Aorta (tissue), 5 donors: ENCODE results near the gene RAB11A. TPM values are rescaled to one million over a fixed set of nuclear protein-coding genes. Genes with fewer than 3 reads are reported as not detected.

Source experiments
- ATAC-seq: fragments of 200-7000 bp; cut with Tn5 transposase; one replicate; pipeline ENCODE4 v1.9.1; 2022; ENCODE audit warnings: moderate library complexity; ENCODE audit not compliant: low FRiP score
- DNase-seq, 2 donors: peaks; one replicate each; pipeline ENCODE4 v3.0.0-alpha.2; 2020
- H3K27ac ChIP-seq, 2 donors: one replicate each; pipeline ENCODE4 v1.5.1; 2013; ENCODE audit warnings: low read length in 2 of 2, mild to moderate bottlenecking in 2 of 2, moderate library complexity in 2 of 2, control low read depth in 1 of 2, inconsistent platforms in 1 of 2, low read depth in 1 of 2
- H3K27me3 ChIP-seq, 2 donors: one replicate each; pipeline ENCODE4 v1.6.1; 2013; ENCODE audit warnings: control low read depth in 1 of 2, low read length in 1 of 2, mild to moderate bottlenecking in 1 of 2, moderate library complexity in 1 of 2; ENCODE audit not compliant: insufficient read depth in 2 of 2, control insufficient read depth in 1 of 2
- H3K36me3 ChIP-seq, 2 donors: one replicate each; pipeline ENCODE4 v1.6.1; 2013; ENCODE audit warnings: control low read depth in 1 of 2, low read length in 1 of 2, mild to moderate bottlenecking in 1 of 2; ENCODE audit not compliant: insufficient read depth in 2 of 2, control insufficient read depth in 1 of 2
- H3K4me1 ChIP-seq, 2 donors: one replicate each; pipeline ENCODE4 v1.6.1; 2013; ENCODE audit warnings: low read length in 2 of 2, control low read depth in 1 of 2, mild to moderate bottlenecking in 1 of 2, moderate library complexity in 1 of 2; ENCODE audit not compliant: insufficient read depth in 2 of 2, control insufficient read depth in 1 of 2
- H3K4me3 ChIP-seq, 2 donors: one replicate each; pipeline ENCODE4 v1.5.1; 2013; ENCODE audit warnings: low read length in 2 of 2, control low read depth in 1 of 2, mild to moderate bottlenecking in 1 of 2
- H3K9me3 ChIP-seq: one replicate; pipeline ENCODE4 v1.6.1; 2013; ENCODE audit warnings: mild to moderate bottlenecking, low read length; ENCODE audit not compliant: control insufficient read depth
- WGBS, 2 donors: extraction: QIAGEN DNeasy Blood & Tissue Kit; methylation state at CpG; one replicate each; pipeline ENCODE4 v1.1.7; 2013; 5-methylcytosine and 5-hydroxymethylcytosine counted together
- intact Hi-C, 2 donors: fragments of 100-400 bp; cut with DNase I; formaldehyde crosslinking; loops; one replicate each; pipeline versions ENCODE4 v1.14.2 to v1.15.0; 2022
- polyA plus RNA-seq, 2 donors: library from polyadenylated mRNA; stranded (reverse); fragments of 200-250 nt; gene quantifications; one replicate each; pipeline ENCODE4 v1.2.3, GENCODE V29; 2013
- total RNA-seq, 2 donors: library from RNA; stranded (reverse); fragmentation: NEBNext Ultra II Directional; extraction: Animal tissue kit (Norgen Biotek cat#: 25700); gene quantifications; one replicate each; pipeline ENCODE4 v1.2.1, GENCODE V29; 2021
- donor health status: healthy with polysubstance abuse.
- donor health status: Bipolar disorder and iron deficiency.
- donor health status: DM: no; HTN: no; CAD: no.
- donor health status: DM: no; HTN: no; CAD: no.
- donor health status: DM: yes; HTN: yes; CAD: no.

RAB11A gene
- total and polyA plus RNA-seq, 4 donors, result 89.0 to 156 (median 121) TPM

DNA sequence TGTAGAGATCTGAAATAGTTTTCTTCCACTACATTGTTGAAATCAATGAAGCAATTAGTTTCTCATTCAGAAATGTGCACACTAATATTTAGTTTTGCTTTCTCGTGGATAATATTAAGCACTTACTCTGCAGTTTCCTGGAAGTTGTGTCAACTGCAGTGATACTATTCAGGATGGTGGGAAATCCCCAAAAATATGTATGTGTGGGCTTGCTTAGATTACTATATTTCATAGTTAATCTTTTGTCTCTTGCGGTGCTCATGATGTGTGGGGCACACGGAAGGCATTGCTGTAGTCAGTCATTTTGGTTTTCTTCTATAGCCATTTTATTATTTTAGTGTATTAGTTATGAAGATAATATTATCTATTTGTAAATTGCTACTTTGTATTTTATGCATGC, 19.7 kb downstream of the RAB11A start:
- no peak overlapping the region for H3K27ac ChIP-seq
- 76 to 79% methylated on average over 3 of the region's 3 CpGs for WGBS, 2 donors
- H3K4me1 ChIP-seq, result no peaks in the 10 kb centered on the region
- no peak for DNase-seq
- no peaks in the 10 kb centered on the region for H3K9me3 ChIP-seq
- H3K4me3 ChIP-seq, result no peak overlapping the region
- H3K36me3 ChIP-seq, result peaks cover 0 to 2% of the 10 kb centered on the region in 2 donors
- intact Hi-C loops, result no loop called here
- no peaks in the 10 kb centered on the region for H3K27me3 ChIP-seq
- no peak for ATAC-seq

DNA sequence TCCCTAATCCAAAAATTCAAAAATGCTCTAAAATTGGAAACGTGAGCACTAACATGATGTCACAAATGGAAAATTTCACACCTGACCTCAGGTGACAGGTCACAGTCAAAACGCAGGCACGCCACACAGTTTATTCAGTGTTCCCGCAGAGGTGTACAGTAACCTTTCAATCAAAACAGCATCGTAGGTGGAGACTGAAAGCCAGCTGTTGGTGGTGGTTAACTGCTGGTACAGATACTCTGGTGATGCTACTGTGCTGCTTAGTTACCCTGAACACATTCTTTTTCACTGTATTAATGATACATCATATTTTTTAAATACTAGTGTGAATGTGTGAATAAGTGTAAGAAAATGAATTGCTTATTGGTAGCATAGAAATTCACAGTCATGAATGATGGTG, 23.8 kb downstream of the RAB11A start:
- WGBS, 2 donors, result 86 to 87% methylated on average over 5 of the region's 5 CpGs
- Histone ChIP-seq H3K27ac (no peak overlapping the region), H3K9me3 (no peaks in the 10 kb centered on the region), H3K4me1 (no peaks in the 10 kb centered on the region), H3K36me3 (peaks cover 0 to 3% of the 10 kb centered on the region in 2 donors), H3K4me3 (no peak overlapping the region), H3K27me3 (no peaks in the 10 kb centered on the region)
- DNase-seq (no peak), ATAC-seq (no peak)
- intact Hi-C loops, result no loop called here

DNA sequence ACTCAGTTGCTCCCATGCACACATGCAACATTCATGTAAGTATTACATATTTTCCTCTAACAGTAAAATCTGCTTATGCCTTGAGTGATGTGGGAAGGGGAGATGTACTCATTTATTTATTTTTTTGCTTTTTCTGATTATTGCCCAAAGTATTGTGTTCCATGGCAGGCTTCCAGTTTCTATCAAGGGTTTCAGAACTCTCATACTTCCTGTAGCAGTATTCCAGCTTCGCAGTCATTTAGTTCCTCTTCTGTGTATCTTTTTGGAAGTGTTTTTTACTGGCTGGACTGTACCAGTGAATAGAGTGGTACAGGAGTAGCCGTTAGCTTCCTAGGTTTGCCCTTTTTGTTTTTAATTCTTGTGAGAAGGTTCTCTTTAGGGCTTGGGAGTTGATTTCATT, 26.9 kb downstream of the RAB11A start:
- peaks cover 0 to 5% of the 10 kb centered on the region in 2 donors for H3K36me3 ChIP-seq
- intact Hi-C loops, result no loop called here

DNA sequence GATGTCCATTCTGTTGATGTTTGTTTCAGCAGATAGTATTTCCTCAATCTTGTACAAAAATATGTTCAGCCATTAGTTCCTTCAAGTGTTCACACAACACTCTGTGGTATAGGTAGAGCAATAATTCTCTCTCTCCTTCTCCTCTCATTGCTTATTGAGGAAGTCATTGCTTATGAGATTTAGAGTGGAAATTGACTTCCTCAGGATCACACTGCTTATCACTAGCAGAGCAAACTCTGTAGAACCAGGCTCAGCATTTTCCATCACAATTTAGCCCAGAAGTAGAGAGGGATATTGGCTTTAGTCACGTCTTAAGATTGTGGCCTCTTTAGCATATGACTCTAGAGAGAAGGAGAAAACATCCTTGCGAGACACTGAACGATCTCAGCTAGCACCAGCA, 31.2 kb downstream of the RAB11A start:
- intact Hi-C loops, result no loop called here
- Histone ChIP-seq H3K27me3 (no peaks in the 10 kb centered on the region), H3K36me3 (peaks cover 0 to 8% of the 10 kb centered on the region in 2 donors), H3K27ac (no peak overlapping the region), H3K9me3 (no peaks in the 10 kb centered on the region), H3K4me3 (no peak overlapping the region), H3K4me1 (no peaks in the 10 kb centered on the region)
- DNase-seq, result no peak
- WGBS, 2 donors, result 90 to 91% methylated on average over 3 of the region's 3 CpGs
- no peak for ATAC-seq

More for the DNA sequence above, 26.9 kb downstream of the RAB11A start:
- 23% methylated on average over 2 of the region's 2 CpGs for whole genome bisulfite sequencing, 2 donors
- Histone ChIP-seq H3K27ac (no peak overlapping the region), H3K9me3 (no peaks in the 10 kb centered on the region), H3K4me1 (no peaks in the 10 kb centered on the region), H3K27me3 (no peaks in the 10 kb centered on the region), H3K4me3 (no peak overlapping the region)
- ATAC-seq, result no peak
- DNase-seq, result no peak

DNA sequence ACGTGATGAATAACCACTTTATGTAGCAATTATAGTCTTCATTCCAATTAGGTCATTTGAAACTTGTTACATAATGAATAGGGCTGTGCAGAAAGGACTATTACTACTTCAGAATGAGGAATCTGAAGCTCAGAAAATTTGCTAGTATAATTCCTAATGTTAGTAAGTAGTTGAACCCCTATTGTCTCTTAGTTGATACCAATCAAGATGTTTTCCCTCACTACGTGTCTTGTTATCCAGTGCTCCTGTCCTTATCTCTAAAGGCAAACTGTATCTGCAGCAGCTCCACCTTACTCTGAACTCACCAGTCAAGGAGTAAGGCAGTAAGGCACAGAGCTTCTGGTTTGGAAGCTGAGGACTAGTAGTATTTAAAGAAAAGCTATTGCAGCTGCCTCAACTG, 32.0 kb downstream of the RAB11A start:
- H3K27me3 ChIP-seq, result no peaks in the 10 kb centered on the region
- intact Hi-C loops, result no loop called here
- H3K4me1 ChIP-seq, result no peaks in the 10 kb centered on the region
- WGBS, 2 donors, result 71 to 75% methylated on average over 2 of the region's 2 CpGs
- H3K27ac ChIP-seq, result no peak overlapping the region
- H3K4me3 ChIP-seq, result no peak overlapping the region
- ATAC-seq (no peak), DNase-seq (no peak)
- H3K9me3 ChIP-seq, result no peaks in the 10 kb centered on the region
- H3K36me3 ChIP-seq, result peaks cover 0 to 8% of the 10 kb centered on the region in 2 donors

DNA sequence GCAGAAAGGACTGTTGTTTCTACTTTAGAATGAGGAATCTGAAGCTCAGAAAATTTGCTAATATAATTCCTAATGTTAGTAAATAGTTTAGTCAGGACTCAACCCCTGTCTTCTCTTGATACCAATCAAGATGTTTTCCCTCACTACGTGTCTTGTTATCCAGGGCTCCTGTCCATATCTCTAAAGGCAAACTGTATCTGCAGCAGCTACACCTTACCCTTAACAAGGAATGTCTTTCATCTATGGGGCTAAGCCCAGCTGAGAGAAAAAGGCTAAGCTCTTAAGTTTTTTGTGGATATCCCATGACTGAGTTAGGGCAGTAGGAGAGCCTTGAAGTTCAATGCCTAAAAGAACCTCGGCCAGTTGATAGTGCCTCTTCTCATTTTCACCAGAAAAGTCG, 32.5 kb downstream of the RAB11A start:
- peaks cover 0 to 8% of the 10 kb centered on the region in 2 donors for H3K36me3 ChIP-seq
- no peak for DNase-seq
- H3K27me3 ChIP-seq, result no peaks in the 10 kb centered on the region
- WGBS, 2 donors, result 93 to 96% methylated on average over 3 of the region's 3 CpGs
- intact Hi-C loops, result no loop called here
- no peaks in the 10 kb centered on the region for H3K4me1 ChIP-seq
- H3K9me3 ChIP-seq, result no peaks in the 10 kb centered on the region
- no peak for ATAC-seq
- no peak overlapping the region for H3K4me3 ChIP-seq
- H3K27ac ChIP-seq, result no peak overlapping the region

DNA sequence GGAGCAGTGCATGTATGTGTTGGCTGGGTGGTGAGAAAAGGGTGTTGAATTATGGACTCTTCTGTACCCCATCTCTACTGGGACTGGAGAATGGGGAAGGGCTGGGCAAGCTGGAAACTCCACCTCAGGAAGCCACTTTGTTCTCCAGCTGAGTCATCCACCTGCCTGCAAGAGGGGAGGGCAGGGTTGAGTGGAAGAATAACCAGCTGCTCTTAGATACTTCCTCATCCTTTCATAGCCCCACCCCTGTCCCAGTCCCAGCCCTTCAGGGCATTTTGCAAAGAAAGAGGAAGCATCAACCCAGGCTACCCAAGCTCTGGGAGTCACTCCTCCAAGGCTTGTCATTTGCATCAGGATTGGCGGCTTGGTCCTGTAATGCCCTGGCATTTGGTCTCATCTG, 33.1 kb downstream of the RAB11A start:
- H3K4me1 ChIP-seq, result no peaks in the 10 kb centered on the region
- ATAC-seq (peak; percentile 70), DNase-seq (peak in 1 of 2 donors; percentile 72)
- no peaks in the 10 kb centered on the region for H3K9me3 ChIP-seq
- no peak overlapping the region for H3K27ac ChIP-seq
- peaks cover 0 to 8% of the 10 kb centered on the region in 2 donors for H3K36me3 ChIP-seq
- intact Hi-C loops, result no loop called here
- no peak overlapping the region for H3K4me3 ChIP-seq
- 89 to 96% methylated on average over 1 of the region's 1 CpG for WGBS, 2 donors
- no peaks in the 10 kb centered on the region for H3K27me3 ChIP-seq

DNA sequence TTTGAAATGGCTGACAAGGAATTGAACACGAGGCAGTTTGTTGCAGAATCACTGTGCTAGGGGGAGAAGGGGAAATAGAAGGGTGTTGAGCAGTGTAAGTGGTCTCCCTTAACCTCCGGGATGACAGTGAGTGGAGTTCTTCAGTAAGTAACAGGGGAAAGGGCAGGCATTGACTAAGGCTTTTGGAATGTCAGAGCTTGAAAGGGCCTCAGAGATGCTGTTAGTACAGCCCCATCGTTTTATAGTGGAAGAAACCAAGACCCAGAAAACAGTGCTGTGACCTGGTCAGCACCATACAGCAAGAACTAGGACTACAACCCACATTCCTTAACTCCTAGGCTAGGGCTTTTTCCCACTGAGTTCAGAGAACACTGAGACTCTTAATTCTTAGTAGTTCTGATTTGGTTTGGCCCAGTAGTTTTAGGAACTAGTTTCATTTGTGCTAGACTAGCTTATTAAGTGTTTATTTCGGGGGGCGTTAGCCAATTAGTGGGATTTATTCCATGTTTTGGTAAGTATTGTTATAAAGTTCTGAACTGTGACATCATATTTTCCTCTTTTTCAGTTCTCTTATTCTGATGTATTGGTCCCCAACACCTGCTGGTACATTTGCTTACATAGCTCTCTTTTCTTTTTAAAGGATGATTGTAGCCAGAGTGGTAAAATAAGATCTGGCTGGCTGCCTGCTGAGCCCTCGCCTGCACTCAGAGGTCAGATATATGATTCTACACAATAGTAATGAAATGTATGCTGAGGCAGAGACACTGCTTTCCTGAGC, 34.2 kb downstream of the RAB11A start:
- ATAC-seq (no peak), DNase-seq (no peak)
- Histone ChIP-seq H3K4me1 (no peaks in the 10 kb centered on the region), H3K27ac (no peak overlapping the region), H3K9me3 (no peaks in the 10 kb centered on the region), H3K36me3 (peaks cover 0 to 5% of the 10 kb centered on the region in 2 donors), H3K4me3 (no peak overlapping the region), H3K27me3 (no peaks in the 10 kb centered on the region)
- intact Hi-C loops, result no loop called here
- WGBS, 2 donors, result 79 to 85% methylated on average over 6 of the region's 6 CpGs

DNA sequence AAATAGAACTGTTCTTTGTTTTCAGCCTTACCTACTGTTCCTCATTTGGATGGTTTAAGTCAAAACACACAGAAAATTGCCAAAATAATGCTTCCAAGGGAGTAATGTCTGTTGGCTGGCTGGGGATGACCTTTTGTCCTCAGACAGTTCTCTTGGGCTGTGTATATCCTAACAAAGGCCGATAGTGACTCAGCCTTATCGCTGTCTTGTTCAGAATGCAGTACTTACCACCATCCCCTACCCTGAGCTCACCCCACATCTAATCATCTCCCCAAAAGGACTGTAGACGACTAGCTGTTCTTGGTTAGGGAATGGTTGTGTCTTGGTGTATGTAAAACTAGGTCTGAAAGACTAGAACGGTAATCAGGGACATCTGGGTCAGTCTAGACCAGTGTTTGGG, 35.0 kb downstream of the RAB11A start:
- 81 to 92% methylated on average over 4 of the region's 4 CpGs for WGBS, 2 donors
- DNase-seq, result no peak
- Histone ChIP-seq H3K36me3 (peaks cover 0 to 5% of the 10 kb centered on the region in 2 donors), H3K9me3 (no peaks in the 10 kb centered on the region), H3K27me3 (no peaks in the 10 kb centered on the region), H3K4me3 (no peak overlapping the region), H3K4me1 (no peaks in the 10 kb centered on the region), H3K27ac (no peak overlapping the region)
- ATAC-seq, result no peak
- intact Hi-C loops, result no loop called here
